ENCODE data around the gene POMGNT1. TPM values are rescaled to one million over a fixed set of nuclear protein-coding genes. Genes with fewer than 3 reads are reported as not detected.
"Not testable (repeated sequence)": the region's sequence is repeated elsewhere in the genome, so short reads cannot be mapped to it uniquely, and the experiment has no call there.

The POMGNT1 gene
- 10 to 100 TPM; 23.9 to 36.7 (median 28.1) TPM for total RNA-seq

- H3K36me3 ChIP-seq = peaks cover 5 to 39% (median 11%) of the 10 kb centered on the region in 3 donors
- DNase-seq = no peak
- no peaks in the 10 kb centered on the region for H3K27me3 ChIP-seq
- intact Hi-C loops (cut with DNase I) = no loop called here
- H3K4me3 ChIP-seq = peak within 1 kb of the TSS; percentile 57 to 95 (median 68)
- peaks cover 21 to 52% (median 22%) of the 10 kb centered on the region in 3 donors for H3K4me1 ChIP-seq
- 0% methylated on average over 3 to 21 of the region's 67 CpGs for WGBS, 2 donors
- H3K9me3 ChIP-seq = no peaks in the 10 kb centered on the region
- TF ChIP-seq POLR2A (IDR thresholded peaks at IDR 0.05) = peak in 2 of 4 donors; percentile 48 to 61
- TF ChIP-seq, protein P1, sequence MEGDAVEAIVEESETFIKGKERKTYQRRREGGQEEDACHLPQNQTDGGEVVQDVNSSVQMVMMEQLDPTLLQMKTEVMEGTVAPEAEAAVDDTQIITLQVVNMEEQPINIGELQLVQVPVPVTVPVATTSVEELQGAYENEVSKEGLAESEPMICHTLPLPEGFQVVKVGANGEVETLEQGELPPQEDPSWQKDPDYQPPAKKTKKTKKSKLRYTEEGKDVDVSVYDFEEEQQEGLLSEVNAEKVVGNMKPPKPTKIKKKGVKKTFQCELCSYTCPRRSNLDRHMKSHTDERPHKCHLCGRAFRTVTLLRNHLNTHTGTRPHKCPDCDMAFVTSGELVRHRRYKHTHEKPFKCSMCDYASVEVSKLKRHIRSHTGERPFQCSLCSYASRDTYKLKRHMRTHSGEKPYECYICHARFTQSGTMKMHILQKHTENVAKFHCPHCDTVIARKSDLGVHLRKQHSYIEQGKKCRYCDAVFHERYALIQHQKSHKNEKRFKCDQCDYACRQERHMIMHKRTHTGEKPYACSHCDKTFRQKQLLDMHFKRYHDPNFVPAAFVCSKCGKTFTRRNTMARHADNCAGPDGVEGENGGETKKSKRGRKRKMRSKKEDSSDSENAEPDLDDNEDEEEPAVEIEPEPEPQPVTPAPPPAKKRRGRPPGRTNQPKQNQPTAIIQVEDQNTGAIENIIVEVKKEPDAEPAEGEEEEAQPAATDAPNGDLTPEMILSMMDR (IDR thresholded peaks at IDR 0.05) = peak in 2 of 6 experiments; percentile 3 to 11
- H3K27ac ChIP-seq = peak within 1 kb of the TSS; percentile 83 to 90 (median 87)
Measured at GRCh38 chr1:46197964-46198811, at the start of gene POMGNT1. TSS of gene POMGNT1 (minus strand) at chr1:46198434. CDS start at chr1:46197821, 613 bp downstream.

- DNase-seq = peak; percentile 89
- 0 to 1% methylated on average over 14 to 31 of the region's 49 CpGs for WGBS, 2 donors
- TF ChIP-seq, protein P1 (IDR thresholded peaks at IDR 0.05) = no peak
- no peak for TF ChIP-seq POLR2A (IDR thresholded peaks at IDR 0.05)
- Histone ChIP-seq H3K4me3 (peak within 1 kb of the TSS; percentile 49 to 84 (median 66)), H3K9me3 (no peaks in the 10 kb centered on the region), H3K27ac (peak within 1 kb of the TSS; percentile 79 to 88 (median 86)), H3K27me3 (no peaks in the 10 kb centered on the region), H3K36me3 (no peaks in the 10 kb centered on the region), H3K4me1 (peaks cover 4 to 35% (median 7%) of the 10 kb centered on the region in 3 donors)
- intact Hi-C loops (cut with DNase I) = no loop called here
Measured at GRCh38 chr1:46247436-46248121, 49.3 kb upstream of the POMGNT1 start, which contains the start of gene RAD54L. TSS of gene RAD54L (plus strand) at chr1:46247763. CDS start at chr1:46248406, 643 bp downstream.

DNA sequence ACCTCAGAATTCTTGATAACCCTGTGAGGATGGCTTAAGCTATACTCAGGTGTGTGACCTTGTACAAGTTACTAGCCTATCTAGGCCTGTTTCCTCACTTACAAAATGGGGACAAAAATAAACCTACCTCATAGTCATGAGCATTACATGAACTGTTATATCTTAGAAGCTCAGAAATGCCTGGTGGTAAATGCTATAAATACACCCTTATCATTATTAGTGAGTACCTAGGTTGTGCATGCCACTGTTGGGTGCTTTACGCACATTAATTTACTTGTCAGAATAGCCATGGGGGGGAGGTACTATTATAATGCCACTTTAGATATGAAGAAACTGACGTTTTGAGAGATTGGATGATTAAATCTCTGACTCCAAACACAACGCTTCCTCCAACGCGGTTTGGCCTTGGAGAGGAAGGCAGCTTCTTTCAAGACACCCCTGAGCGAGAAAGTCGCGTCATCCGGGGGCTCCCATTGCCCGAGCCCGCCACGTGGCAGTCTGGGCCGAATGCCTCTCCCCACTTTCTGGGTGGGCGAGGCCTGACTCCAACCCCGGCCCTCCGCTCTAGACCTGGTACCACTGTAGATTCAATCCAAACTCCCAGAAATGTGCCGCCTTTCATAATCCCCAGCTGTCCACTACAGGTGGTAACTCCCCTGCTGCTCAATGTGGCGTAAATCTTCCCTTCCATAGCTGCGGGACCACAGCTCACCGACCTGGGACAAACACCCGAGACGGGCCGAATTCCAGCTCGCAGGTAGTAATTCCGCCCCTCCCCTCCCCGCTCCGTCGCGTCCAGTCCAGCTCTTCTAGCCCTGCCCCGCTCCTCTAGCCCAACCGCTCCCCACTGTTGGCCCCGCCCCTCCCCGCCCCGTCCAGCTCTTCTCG lies 48.6 kb upstream of the POMGNT1 start:
- peak overlapping the region; percentile 79 to 88 (median 86) for H3K27ac ChIP-seq
- H3K4me1 ChIP-seq = peaks cover 4 to 35% (median 7%) of the 10 kb centered on the region in 3 donors
- TF ChIP-seq POLR2A (IDR thresholded peaks at IDR 0.05) = peak in 1 of 4 donors; percentile 44
- TF ChIP-seq, protein P1 (IDR thresholded peaks at IDR 0.05) = no peak
- H3K27me3 ChIP-seq = no peaks in the 10 kb centered on the region
- DNase-seq = no peak
- intact Hi-C loops (cut with DNase I) = no loop called here
- WGBS, 2 donors = 2% methylated on average over 26 to 30 of the region's 35 CpGs
- no peaks in the 10 kb centered on the region for H3K36me3 ChIP-seq
- H3K9me3 ChIP-seq = no peaks in the 10 kb centered on the region
- peak overlapping the region; percentile 49 to 84 (median 66) for H3K4me3 ChIP-seq

DNA sequence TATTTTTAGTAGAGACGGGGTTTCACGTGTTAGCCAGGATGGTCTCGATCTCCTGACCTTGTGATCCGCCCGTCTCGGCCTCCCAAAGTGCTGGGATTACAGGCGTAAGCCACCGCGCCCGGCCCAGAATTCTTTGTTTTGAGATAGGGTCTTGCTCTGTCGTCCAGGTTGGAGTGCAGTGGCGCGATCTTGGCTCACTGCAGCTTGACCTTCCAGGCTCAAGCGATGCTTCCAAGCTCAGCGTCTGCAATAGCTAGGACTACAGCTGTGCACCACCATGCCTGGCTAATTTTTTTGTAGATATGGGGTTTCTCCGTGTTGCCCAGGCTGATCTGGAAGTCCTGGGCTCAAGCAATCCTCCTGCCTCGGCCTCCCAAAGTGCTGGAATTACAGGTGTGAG lies 47.9 kb upstream of the POMGNT1 start:
- intact Hi-C loops (cut with DNase I); H3K27me3 ChIP-seq; H3K9me3 ChIP-seq; DNase-seq; H3K36me3 ChIP-seq; H3K4me3 ChIP-seq: not testable (repeated sequence)
- Histone ChIP-seq H3K27ac (peak overlapping the region in 1 of 4 donors; percentile 87), H3K4me1 (peaks cover 4 to 35% (median 7%) of the 10 kb centered on the region in 3 donors)
- WGBS, 2 donors = 91 to 93% methylated on average over 6 to 17 of the region's 17 CpGs

Data from esophagus squamous epithelium (tissue), 5 donors.